Measurements from ENCODE around the gene ALOX5AP.
A peak's percentile ranks its signal among the peaks of the same experiment; 100 is the strongest.

DNA sequence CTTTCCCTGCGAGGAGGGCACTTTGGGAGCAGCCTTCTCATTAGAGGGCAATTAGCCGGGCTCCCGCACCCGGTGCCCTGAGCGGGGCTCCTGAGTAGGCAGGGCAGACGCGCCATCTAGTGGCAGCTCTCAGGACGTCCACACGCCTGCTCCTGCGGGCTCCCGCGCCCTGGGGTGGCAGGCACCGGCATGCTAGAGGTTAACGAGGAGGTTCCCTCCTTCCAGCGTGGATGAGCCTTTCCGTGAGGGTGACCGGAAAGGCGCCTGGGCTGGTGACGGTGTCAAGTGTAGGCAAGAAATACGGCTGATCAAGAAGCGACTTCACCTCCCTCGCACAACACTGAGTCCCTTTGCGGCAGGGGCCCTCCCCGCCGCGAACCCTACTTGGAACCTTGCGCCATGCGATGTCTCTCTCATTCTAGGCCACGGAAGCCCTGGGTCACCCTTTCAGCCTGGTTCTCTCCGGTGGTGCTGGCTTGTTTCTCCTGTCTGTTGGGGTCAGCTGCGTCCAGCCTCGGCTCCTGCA lies 67.7 kb downstream of the ALOX5AP start:
- TF ChIP-seq CTCF (IDR thresholded peaks at IDR 0.05) (peak in 2 of 3 experiments; percentile 92 to 93), POLR2A (IDR thresholded peaks at IDR 0.05; ENCODE audit: low read depth) (no peak)
